MCF 10A (cell line): ENCODE measurements around the gene SRPRB. TPM values are rescaled to one million over a fixed set of nuclear protein-coding genes. Genes with fewer than 3 reads are reported as not detected.

Experiments used
- BruUV-seq: library from RNA; stranded (reverse); fragments of 400-500 nt; replicated peaks from 2 replicates; lab custom pipeline; 2021; lab: Mats Ljungman, UMichigan
- CTCF ChIA-PET: fragments of 300-600 bp; sonication (Branson Sonifier 250); formaldehyde crosslinking; extraction: SDS; loops from one replicate; lab custom pipeline; 2021; ENCODE audit warnings: antibody characterized with exemption, inconsistent platforms; lab: Yijun Ruan, JAX
- POLR2A ChIA-PET: fragments of 300-600, 350-650 bp; sonication (Branson Sonifier 250); formaldehyde crosslinking; extraction: SDS; loops from one replicate; lab custom pipeline; 2020; ENCODE audit warnings: antibody characterized with exemption, inconsistent platforms; lab: Yijun Ruan, JAX
- DNase-seq: peaks from one replicate; pipeline ENCODE4 v3.0.0-alpha.2; 2018; ENCODE audit not compliant: unreplicated experiment
- H3K27ac Mint-ChIP-seq: one replicate; pipeline ENCODE4 v1.8.0; 2022; ENCODE audit warnings: mild to moderate bottlenecking, low read depth, mixed read lengths; ENCODE audit not compliant: unreplicated experiment
- H3K27me3 Mint-ChIP-seq: one replicate; pipeline ENCODE4 v1.8.0; 2022; ENCODE audit warnings: mixed read lengths; ENCODE audit not compliant: insufficient read depth, unreplicated experiment
- H3K36me3 Mint-ChIP-seq: one replicate; pipeline ENCODE4 v1.8.0; 2022; ENCODE audit warnings: mild to moderate bottlenecking, moderate library complexity, mixed read lengths; ENCODE audit not compliant: insufficient read depth, unreplicated experiment
- H3K4me1 Mint-ChIP-seq: one replicate; pipeline ENCODE4 v1.8.0; 2022; ENCODE audit warnings: mixed read lengths; ENCODE audit not compliant: insufficient read depth, unreplicated experiment
- H3K4me3 Mint-ChIP-seq: one replicate; pipeline ENCODE4 v1.8.0; 2022; ENCODE audit warnings: mild to moderate bottlenecking, moderate library complexity, mixed read lengths; ENCODE audit not compliant: unreplicated experiment
- H3K9me3 Mint-ChIP-seq: one replicate; pipeline ENCODE4 v1.8.0; 2022; ENCODE audit warnings: mixed read lengths; ENCODE audit not compliant: unreplicated experiment
- intact Hi-C: fragments of 100-400 bp; cut with micrococcal nuclease; formaldehyde crosslinking; loops from 2 replicates; pipeline ENCODE4 v1.14.1; 2022
- total RNA-seq: library from RNA; stranded (reverse); gene quantifications from 2 replicates; pipeline ENCODE4 v1.2.3, GENCODE V29; 2022
- TF ChIP-seq, protein P1 (sequence below): fragments of 200-600 bp; IDR thresholded peaks from one replicate; pipeline ENCODE4 v1.8.0; 2022; ENCODE audit warnings: antibody characterized with exemption, mild to moderate bottlenecking; ENCODE audit not compliant: unreplicated experiment

The SRPRB gene
- total RNA-seq, 1 experiment from 2014 or later: 180 TPM

DNA sequence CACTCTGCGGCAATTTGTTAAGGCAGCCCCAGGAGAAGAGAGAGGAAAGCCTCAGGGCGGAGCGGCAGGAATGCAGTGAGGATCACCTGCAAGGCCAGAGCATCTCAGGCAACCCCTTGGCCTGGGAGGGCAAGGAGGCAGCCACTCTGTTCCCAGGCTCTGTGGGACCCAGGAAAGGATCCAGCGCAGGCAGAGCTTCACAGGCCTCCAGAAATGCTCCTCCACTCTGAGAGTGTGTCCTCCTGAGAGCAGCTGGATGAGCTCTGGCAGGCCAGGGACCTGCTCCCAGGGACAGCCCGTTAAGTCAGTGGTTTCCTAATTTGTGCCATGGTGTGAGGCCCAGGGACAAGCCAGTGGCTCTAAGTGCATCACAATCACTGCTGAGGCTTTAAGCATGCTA is 54.9 kb downstream of the SRPRB start:
- POLR2A ChIA-PET: no interaction called here
- TF ChIP-seq, protein P1, sequence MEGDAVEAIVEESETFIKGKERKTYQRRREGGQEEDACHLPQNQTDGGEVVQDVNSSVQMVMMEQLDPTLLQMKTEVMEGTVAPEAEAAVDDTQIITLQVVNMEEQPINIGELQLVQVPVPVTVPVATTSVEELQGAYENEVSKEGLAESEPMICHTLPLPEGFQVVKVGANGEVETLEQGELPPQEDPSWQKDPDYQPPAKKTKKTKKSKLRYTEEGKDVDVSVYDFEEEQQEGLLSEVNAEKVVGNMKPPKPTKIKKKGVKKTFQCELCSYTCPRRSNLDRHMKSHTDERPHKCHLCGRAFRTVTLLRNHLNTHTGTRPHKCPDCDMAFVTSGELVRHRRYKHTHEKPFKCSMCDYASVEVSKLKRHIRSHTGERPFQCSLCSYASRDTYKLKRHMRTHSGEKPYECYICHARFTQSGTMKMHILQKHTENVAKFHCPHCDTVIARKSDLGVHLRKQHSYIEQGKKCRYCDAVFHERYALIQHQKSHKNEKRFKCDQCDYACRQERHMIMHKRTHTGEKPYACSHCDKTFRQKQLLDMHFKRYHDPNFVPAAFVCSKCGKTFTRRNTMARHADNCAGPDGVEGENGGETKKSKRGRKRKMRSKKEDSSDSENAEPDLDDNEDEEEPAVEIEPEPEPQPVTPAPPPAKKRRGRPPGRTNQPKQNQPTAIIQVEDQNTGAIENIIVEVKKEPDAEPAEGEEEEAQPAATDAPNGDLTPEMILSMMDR: no peak
- CTCF ChIA-PET: no interaction called here

DNA sequence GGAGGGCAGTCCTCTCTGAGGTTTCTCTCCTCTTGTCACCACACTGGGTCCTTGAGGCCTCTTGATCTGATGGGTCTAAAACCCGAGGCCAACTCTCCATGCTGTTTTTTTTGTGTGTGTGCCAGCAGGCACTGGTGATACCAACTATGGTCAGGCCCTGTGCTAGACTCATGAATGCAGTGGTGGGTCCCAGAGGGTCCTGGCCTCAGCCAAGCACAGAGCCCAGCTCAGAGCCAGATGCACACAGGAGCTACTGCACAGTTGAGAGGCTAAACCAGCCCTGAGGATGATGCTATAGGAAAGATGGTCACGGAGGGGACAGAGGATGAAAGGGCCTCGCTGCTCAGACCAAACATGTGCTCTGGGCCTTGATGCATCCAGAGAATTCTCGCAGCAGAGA is 56.5 kb downstream of the SRPRB start:
- intact Hi-C loops: no loop called here
- ChIA-PET CTCF (interaction anchor here (0.6 kb wide), 1 partner anchor 352 kb away, joined by 3 read pairs; no protein-coding TSS in a partner anchor), POLR2A (no interaction called here)
- no peaks in the 10 kb centered on the region for H3K27me3 Mint-ChIP-seq
- no peaks in the 10 kb centered on the region for H3K4me1 Mint-ChIP-seq
- no TSS peak for BruUV-seq
- H3K27ac Mint-ChIP-seq: no peak overlapping the region
- no peak overlapping the region for H3K4me3 Mint-ChIP-seq
- H3K9me3 Mint-ChIP-seq: no peaks in the 10 kb centered on the region
- no peak for DNase-seq
- H3K36me3 Mint-ChIP-seq: no peaks in the 10 kb centered on the region
- TF ChIP-seq, protein P1: no peak

More for the DNA sequence above, 54.9 kb downstream of the SRPRB start:
- no peak overlapping the region for H3K27ac Mint-ChIP-seq
- no TSS peak for BruUV-seq
- H3K27me3 Mint-ChIP-seq: no peaks in the 10 kb centered on the region
- no peak for DNase-seq
- no peaks in the 10 kb centered on the region for H3K4me1 Mint-ChIP-seq
- no peaks in the 10 kb centered on the region for H3K36me3 Mint-ChIP-seq
- intact Hi-C loops: no loop called here
- no peaks in the 10 kb centered on the region for H3K9me3 Mint-ChIP-seq
- H3K4me3 Mint-ChIP-seq: no peak overlapping the region

DNA sequence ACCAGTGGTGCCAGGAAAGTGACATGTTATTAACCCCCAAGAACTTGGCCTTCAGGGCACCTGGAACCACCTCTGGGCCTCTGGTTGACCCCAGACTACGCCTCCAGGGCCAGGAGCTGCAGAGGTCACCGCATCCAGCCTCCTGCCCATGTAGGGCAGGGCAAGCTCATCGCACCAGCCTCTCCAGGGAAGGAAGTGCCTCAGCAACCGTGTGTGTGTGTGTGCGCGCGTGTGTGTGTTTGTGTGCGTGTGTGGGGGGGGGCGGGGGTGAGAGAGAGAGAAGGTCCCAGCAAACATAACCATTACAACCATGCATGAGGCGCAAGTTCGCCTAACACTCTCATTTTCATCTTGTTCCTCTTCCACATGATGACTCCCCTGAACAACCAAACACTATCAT is 58.3 kb downstream of the SRPRB start:
- no peak overlapping the region for H3K27ac Mint-ChIP-seq
- intact Hi-C loops: no loop called here
- no peaks in the 10 kb centered on the region for H3K9me3 Mint-ChIP-seq
- POLR2A ChIA-PET: no interaction called here
- CTCF ChIA-PET: no interaction called here
- DNase-seq: no peak
- no peaks in the 10 kb centered on the region for H3K4me1 Mint-ChIP-seq
- H3K36me3 Mint-ChIP-seq: no peaks in the 10 kb centered on the region
- no peaks in the 10 kb centered on the region for H3K27me3 Mint-ChIP-seq
- no peak overlapping the region for H3K4me3 Mint-ChIP-seq
- TF ChIP-seq, protein P1: no peak
- BruUV-seq: no TSS peak

DNA sequence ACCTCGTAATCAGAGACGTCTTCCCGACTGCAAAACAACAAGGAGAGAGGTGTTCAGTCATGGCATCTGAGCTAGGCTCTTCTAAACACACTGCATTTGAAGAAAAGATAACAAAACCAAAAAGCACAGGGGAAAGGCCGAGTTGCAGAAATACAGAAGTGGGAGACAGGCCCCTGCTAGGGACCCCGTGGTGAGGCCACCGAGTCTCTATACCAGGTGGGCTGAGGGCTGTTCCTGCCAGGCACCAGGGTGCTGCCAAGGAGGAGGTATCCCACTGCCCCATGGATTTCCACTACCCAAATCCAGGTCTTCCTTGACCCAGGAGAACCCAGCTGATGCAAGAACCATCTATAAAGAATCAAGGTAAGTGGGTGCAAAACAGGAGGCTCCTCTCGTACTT is 59.0 kb downstream of the SRPRB start:
- BruUV-seq: no TSS peak
- no peaks in the 10 kb centered on the region for H3K27me3 Mint-ChIP-seq
- TF ChIP-seq, protein P1: no peak
- no peaks in the 10 kb centered on the region for H3K36me3 Mint-ChIP-seq
- CTCF ChIA-PET: no interaction called here
- no peak overlapping the region for H3K27ac Mint-ChIP-seq
- H3K4me3 Mint-ChIP-seq: no peak overlapping the region
- no peaks in the 10 kb centered on the region for H3K9me3 Mint-ChIP-seq
- intact Hi-C loops: no loop called here
- no peaks in the 10 kb centered on the region for H3K4me1 Mint-ChIP-seq
- DNase-seq: no peak
- POLR2A ChIA-PET: no interaction called here
